HCT116 (cell line): Measurements from ENCODE around the gene AGAP1. TPM values are rescaled to one million over a fixed set of nuclear protein-coding genes. Genes with fewer than 3 reads are reported as not detected.

Experiments used
- ATAC-seq: fragments of 200-7000 bp; cut with Tn5 transposase; 2 replicates; pipeline ENCODE4 v1.9.1; 2020; ENCODE audit warnings: mild to moderate bottlenecking, moderate library complexity
- BruUV-seq: library from RNA; stranded (reverse); fragments of 400-500 nt; replicated peaks from 2 replicates; lab custom pipeline; 2021; lab: Mats Ljungman, UMichigan
- CTCF ChIA-PET: fragments of 300-600 bp; sonication (Branson Sonifier 250); formaldehyde crosslinking; loops from one replicate; lab custom pipeline; 2021; ENCODE audit warnings: antibody characterized with exemption; lab: Charles Lee
- POLR2A ChIA-PET: fragments of 300-600, 350-600 bp; sonication (Branson Sonifier 250); formaldehyde crosslinking; loops from one replicate; lab custom pipeline; 2021; ENCODE audit warnings: antibody characterized with exemption; lab: Charles Lee
- RAD21 ChIA-PET, 2 experiments: fragments of 300-600 bp; sonication (Branson Sonifier 250); formaldehyde crosslinking; loops; one replicate each; lab custom pipeline; 2023; ENCODE audit warnings: low total read pairs in 2 of 2; ENCODE audit not compliant: uncharacterized antibody in 2 of 2, unreplicated experiment in 2 of 2, low non-redundant PET in 1 of 2; lab: Charles Lee
- DNase-seq: peaks from one replicate; pipeline ENCODE4 v3.0.0-alpha.2; 2010; ENCODE audit warnings: low read depth, low spot score
- H2AFZ ChIP-seq: fragments of 200-600 bp; shearing (Covaris generic), sonication (generic); 2 replicates; pipeline ENCODE4 v1.6.1; 2017; ENCODE audit warnings: low read depth, mixed run types, mixed read lengths, antibody characterized with exemption, low read length; ENCODE audit not compliant: poor library complexity, severe bottlenecking
- H3K27ac ChIP-seq: 2 replicates; pipeline ENCODE4 v1.5.1; 2012; ENCODE audit warnings: low read depth, low read length
- H3K27me3 ChIP-seq: fragments of 200-600 bp; sonication (generic); 2 replicates; pipeline ENCODE4 v1.6.1; 2016; ENCODE audit warnings: mixed run types, low read length, mixed read lengths; ENCODE audit not compliant: insufficient read depth
- H3K36me3 ChIP-seq, 2 experiments: fragments of 200-500 bp in 1 of 2; fragments of 200-600 bp in 1 of 2; sonication (Bioruptor generic) in 1 of 2; sonication (generic) in 1 of 2; 2 replicates each; pipeline versions ENCODE4 v1.5.1 to v1.6.1; 2014 to 2016; ENCODE audit warnings: low read length in 2 of 2, inconsistent platforms in 1 of 2, mixed read lengths in 1 of 2, mixed run types in 1 of 2; ENCODE audit not compliant: insufficient read depth in 2 of 2, control insufficient read depth in 1 of 2
- H3K4me1 ChIP-seq, 2 experiments: fragments of 200-600 bp in 1 of 2; sonication (generic) in 1 of 2; 2 replicates each; pipeline versions ENCODE4 v1.5.1 to v1.6.1; 2012 to 2017; ENCODE audit warnings: low read length in 2 of 2, inconsistent platforms in 1 of 2, mild to moderate bottlenecking in 1 of 2, mixed read lengths in 1 of 2, mixed run types in 1 of 2, moderate library complexity in 1 of 2; ENCODE audit not compliant: insufficient read depth in 2 of 2, control insufficient read depth in 1 of 2
- H3K4me2 ChIP-seq: fragments of 200-600 bp; sonication (generic); 2 replicates; pipeline ENCODE4 v1.6.1; 2017; ENCODE audit warnings: mixed run types, low read length, mixed read lengths
- H3K4me3 ChIP-seq, 2 experiments: fragments of 200-600 bp in 1 of 2; sonication (generic) in 1 of 2; replicated peaks in 1 of 2; 2 replicates each; pipeline ENCODE4 v1.5.1; 2011 to 2016; ENCODE audit warnings: low read length in 2 of 2, control low read depth in 1 of 2, low read depth in 1 of 2, mild to moderate bottlenecking in 1 of 2, mixed read lengths in 1 of 2, mixed run types in 1 of 2
- H3K79me2 ChIP-seq: fragments of 200-600 bp; sonication (generic); 2 replicates; pipeline ENCODE4 v1.6.1; 2017; ENCODE audit warnings: mild to moderate bottlenecking, mixed run types, low read length, moderate library complexity, mixed read lengths; ENCODE audit not compliant: insufficient read depth
- H3K9ac ChIP-seq: fragments of 200-600 bp; sonication (generic); 2 replicates; pipeline ENCODE4 v1.6.1; 2016; ENCODE audit warnings: low read length, mixed read lengths
- H3K9me2 ChIP-seq: fragments of 200-600 bp; sonication (generic), shearing (Covaris generic); 2 replicates; pipeline ENCODE4 v1.6.1; 2017; ENCODE audit warnings: mixed run types, mild to moderate bottlenecking, moderate library complexity; ENCODE audit not compliant: insufficient read depth
- H3K9me3 ChIP-seq, 2 experiments: fragments of 200-500 bp in 1 of 2; fragments of 200-600 bp in 1 of 2; sonication (Bioruptor generic) in 1 of 2; sonication (generic) in 1 of 2; 2 replicates each; pipeline ENCODE4 v1.6.1; 2014 to 2017; ENCODE audit warnings: low read length in 2 of 2, mixed read lengths in 2 of 2, inconsistent platforms in 1 of 2, low read depth in 1 of 2, mild to moderate bottlenecking in 1 of 2, mixed run types in 1 of 2, moderate library complexity in 1 of 2; ENCODE audit not compliant: control insufficient read depth in 1 of 2, insufficient read depth in 1 of 2
- H4K20me1 ChIP-seq: fragments of 200-600 bp; sonication (generic), shearing (Covaris generic); 2 replicates; pipeline ENCODE4 v1.6.1; 2017; ENCODE audit warnings: mixed run types, mild to moderate bottlenecking, moderate library complexity; ENCODE audit not compliant: insufficient read depth
- ATF3 ChIP-seq: IDR thresholded peaks from 2 replicates; pipeline ENCODE4 v1.6.1; 2012
- CBX3 ChIP-seq: IDR thresholded peaks from 2 replicates; pipeline ENCODE4 v1.6.1; 2012; ENCODE audit warnings: low read depth
- CEBPB ChIP-seq: IDR thresholded peaks from 2 replicates; pipeline ENCODE4 v1.6.1; 2012; ENCODE audit warnings: low read depth
- EGR1 ChIP-seq: IDR thresholded peaks from 2 replicates; pipeline ENCODE4 v1.6.1; 2012; ENCODE audit warnings: low read depth
- ELF1 ChIP-seq: IDR thresholded peaks from 2 replicates; pipeline ENCODE4 v1.6.1; 2012; ENCODE audit warnings: low read depth, borderline replicate concordance
- EZH2 ChIP-seq: fragments of 200-600 bp; sonication (generic); IDR thresholded peaks from 2 replicates; pipeline ENCODE4 v1.6.1; 2017; ENCODE audit warnings: antibody characterized with exemption, mixed run types
- FOSL1 ChIP-seq: IDR thresholded peaks from 2 replicates; pipeline ENCODE4 v1.6.1; 2012; ENCODE audit warnings: low read depth
- JUND ChIP-seq: IDR thresholded peaks from 2 replicates; pipeline ENCODE4 v1.6.1; 2012
- MAX ChIP-seq: IDR thresholded peaks from 2 replicates; pipeline ENCODE4 v1.6.1; 2012
- POLR2A ChIP-seq: IDR thresholded peaks from 2 replicates; pipeline ENCODE4 v1.7.0; 2011; ENCODE audit warnings: borderline replicate concordance; ENCODE audit not compliant: insufficient read depth, insufficient read length; ENCODE audit errors: extremely low read depth
- POLR2AphosphoS5 ChIP-seq: IDR thresholded peaks from 2 replicates; pipeline ENCODE4 v1.6.1; 2011; ENCODE audit warnings: mild to moderate bottlenecking, low read depth, low read length, moderate library complexity
- REST ChIP-seq: IDR thresholded peaks from 2 replicates; pipeline ENCODE4 v1.6.1; 2012; ENCODE audit warnings: low read depth
- SIN3A ChIP-seq: IDR thresholded peaks from 2 replicates; pipeline ENCODE4 v1.6.1; 2012; ENCODE audit warnings: low read depth
- SP1 ChIP-seq: IDR thresholded peaks from 2 replicates; pipeline ENCODE4 v1.6.1; 2012; ENCODE audit warnings: low read depth
- SRF ChIP-seq: IDR thresholded peaks from 2 replicates; pipeline ENCODE4 v1.6.1; 2012; ENCODE audit warnings: low read depth
- TCF7L2 ChIP-seq: IDR thresholded peaks from 2 replicates; pipeline ENCODE4 v1.7.0; 2011; ENCODE audit warnings: borderline replicate concordance, inconsistent platforms; ENCODE audit not compliant: insufficient read depth, insufficient read length; ENCODE audit errors: extremely low read depth
- YY1 ChIP-seq: IDR thresholded peaks from 2 replicates; pipeline ENCODE4 v1.6.1; 2011; ENCODE audit warnings: low read length, low read depth, moderate library complexity, mild to moderate bottlenecking; ENCODE audit not compliant: insufficient replicate concordance; ENCODE audit errors: extremely low read depth
- ZBTB33 ChIP-seq: IDR thresholded peaks from 2 replicates; pipeline ENCODE4 v1.6.1; 2011; ENCODE audit warnings: mild to moderate bottlenecking, low read length, moderate library complexity; ENCODE audit not compliant: insufficient replicate concordance; ENCODE audit errors: extremely low read depth
- ZFX ChIP-seq: fragments of 450-650 bp; IDR thresholded peaks from 2 replicates; pipeline ENCODE4 v1.6.1; 2017
- ZNF274 ChIP-seq: fragments of 200-500 bp; sonication (Bioruptor generic); IDR thresholded peaks from 2 replicates; pipeline ENCODE4 v1.6.1; 2014; ENCODE audit warnings: mild to moderate bottlenecking, low read depth, low read length, inconsistent platforms
- intact Hi-C: fragments of 100-400 bp; cut with micrococcal nuclease; formaldehyde crosslinking; loops from 2 replicates; pipeline ENCODE4 v1.10.0; 2022
- total RNA-seq: library from RNA; stranded (reverse); gene quantifications from one replicate; pipeline ENCODE4 v1.2.1, GENCODE V29; 2021; ENCODE audit not compliant: unreplicated experiment

Gene AGAP1
- total RNA-seq, 1 experiment from 2014 or later: 43.8 TPM

GRCh38 chr2:235911633-235912233 lies 417.9 kb downstream of the AGAP1 start (continued):
- TF ChIP-seq YY1 (no peak), MAX (no peak), ELF1 (no peak), CEBPB (no peak), POLR2AphosphoS5 (no peak)

- H3K4me3 ChIP-seq: no peak overlapping the region
- no peaks in the 10 kb centered on the region for H3K27me3 ChIP-seq
- H3K79me2 ChIP-seq: no peaks in the 10 kb centered on the region
- ChIA-PET POLR2A (no interaction called here), RAD21 (no interaction called here), CTCF (no interaction called here)
- DNase-seq: no peak
- H3K27ac ChIP-seq: no peak overlapping the region
- H3K9me2 ChIP-seq: no peaks in the 10 kb centered on the region
- no peak for ATAC-seq
- H3K4me2 ChIP-seq: no peak overlapping the region
- H2AFZ ChIP-seq: no peak overlapping the region
- BruUV-seq: no TSS peak
- H3K9me3 ChIP-seq: no peaks in the 10 kb centered on the region
- H3K9ac ChIP-seq: no peak overlapping the region
- H3K36me3 ChIP-seq: 0 out of 4 replicates have a peak, but pooled peaks cover 0 to 5% of the 10 kb centered on the region in 2 experiments
- 0 out of 2 replicates have a peak, but pooled peaks cover under 1% of the 10 kb centered on the region for H4K20me1 ChIP-seq
- intact Hi-C loops: no loop called here
- H3K4me1 ChIP-seq: no peaks in the 10 kb centered on the region
- TF ChIP-seq SIN3A (no peak), ATF3 (no peak), POLR2A (no peak), REST (no peak), YY1 (no peak), TCF7L2 (no peak), ZFX (no peak), CBX3 (no peak), EGR1 (no peak), MAX (no peak), SRF (no peak), ZBTB33 (no peak), POLR2AphosphoS5 (no peak), ZNF274 (no peak), JUND (no peak), FOSL1 (no peak), SP1 (no peak), EZH2 (no peak), CEBPB (no peak)
Observed at GRCh38 chr2:235914756-235915155, 420.9 kb downstream of the AGAP1 start.
